ENCODE data around the gene RGS3.

The RGS3 gene

DNA sequence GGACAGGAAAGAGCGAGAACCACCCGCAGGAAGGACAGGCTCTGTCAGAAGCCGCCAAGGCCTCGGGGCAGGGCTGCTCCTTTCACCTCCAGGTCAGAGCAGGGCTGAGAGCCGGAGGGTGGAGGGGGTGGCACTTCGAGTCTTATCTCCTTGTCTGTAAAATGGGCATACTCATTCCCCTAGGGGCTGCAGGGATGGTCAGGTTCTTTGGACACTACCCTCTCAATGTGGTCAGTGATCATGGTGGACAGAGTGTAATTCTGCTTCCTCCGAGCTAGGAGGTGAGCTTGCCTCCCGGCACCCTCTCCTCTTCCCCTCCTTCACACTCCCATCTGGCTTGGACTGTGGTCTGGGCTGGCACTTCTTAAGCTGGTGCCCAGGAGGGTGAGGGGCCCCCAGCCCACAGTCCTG lies 39.6 kb downstream of the RGS3 start:
- in situ Hi-C loops (cut with MboI; ENCODE audit: low sequenced_read_pairs), result no loop called here
- no peaks in the 10 kb centered on the region for H3K4me1 ChIP-seq
- DNase-seq (ENCODE audit: low spot score in 2 of 2), result no peak

DNA sequence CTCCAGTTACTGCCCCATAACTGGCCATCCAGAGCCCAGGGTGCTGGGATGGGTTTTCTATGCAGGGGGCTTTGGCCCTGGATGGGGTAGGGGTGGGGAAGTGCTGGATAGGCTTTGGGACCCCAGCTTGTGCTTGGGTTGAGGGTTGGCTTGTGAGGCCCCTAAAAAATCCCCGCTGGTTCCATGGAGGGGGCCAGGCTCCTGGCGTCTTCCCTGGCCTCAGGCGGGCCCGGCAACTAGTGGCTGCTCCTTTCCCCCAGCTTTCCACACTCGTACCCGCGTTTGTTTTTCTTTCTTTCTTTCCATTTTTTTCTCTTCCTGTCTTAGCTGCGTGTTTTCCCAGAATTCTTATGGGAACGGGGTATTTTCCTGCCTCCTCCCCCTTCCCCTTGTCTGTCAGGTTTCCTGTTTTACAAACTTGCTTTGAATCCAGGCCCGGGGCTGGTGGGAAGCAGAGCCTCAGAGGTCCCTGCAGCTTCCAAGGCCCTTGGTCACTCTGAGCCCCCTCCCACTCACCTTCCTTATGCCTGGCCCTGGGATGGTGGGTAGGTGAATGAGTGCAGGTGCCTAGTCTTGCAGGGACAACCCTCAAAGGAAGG lies 40.2 kb downstream of the RGS3 start:
- Histone ChIP-seq H3K9me3 (no peaks in the 10 kb centered on the region), H3K36me3 (replicated peaks) (no peaks in the 10 kb centered on the region), H3K27me3 (ENCODE audit: low read depth) (no peaks in the 10 kb centered on the region), H3K4me3 (no peak overlapping the region), H3K4me1 (no peaks in the 10 kb centered on the region)
- in situ Hi-C loops (cut with MboI; ENCODE audit: low sequenced_read_pairs), result no loop called here
- no peak for DNase-seq (ENCODE audit: low spot score in 2 of 2)

More for the DNA sequence above, 39.6 kb downstream of the RGS3 start:
- Histone ChIP-seq H3K4me3 (no peak overlapping the region), H3K27me3 (ENCODE audit: low read depth) (no peaks in the 10 kb centered on the region), H3K36me3 (replicated peaks) (no peaks in the 10 kb centered on the region), H3K9me3 (no peaks in the 10 kb centered on the region)

DNA sequence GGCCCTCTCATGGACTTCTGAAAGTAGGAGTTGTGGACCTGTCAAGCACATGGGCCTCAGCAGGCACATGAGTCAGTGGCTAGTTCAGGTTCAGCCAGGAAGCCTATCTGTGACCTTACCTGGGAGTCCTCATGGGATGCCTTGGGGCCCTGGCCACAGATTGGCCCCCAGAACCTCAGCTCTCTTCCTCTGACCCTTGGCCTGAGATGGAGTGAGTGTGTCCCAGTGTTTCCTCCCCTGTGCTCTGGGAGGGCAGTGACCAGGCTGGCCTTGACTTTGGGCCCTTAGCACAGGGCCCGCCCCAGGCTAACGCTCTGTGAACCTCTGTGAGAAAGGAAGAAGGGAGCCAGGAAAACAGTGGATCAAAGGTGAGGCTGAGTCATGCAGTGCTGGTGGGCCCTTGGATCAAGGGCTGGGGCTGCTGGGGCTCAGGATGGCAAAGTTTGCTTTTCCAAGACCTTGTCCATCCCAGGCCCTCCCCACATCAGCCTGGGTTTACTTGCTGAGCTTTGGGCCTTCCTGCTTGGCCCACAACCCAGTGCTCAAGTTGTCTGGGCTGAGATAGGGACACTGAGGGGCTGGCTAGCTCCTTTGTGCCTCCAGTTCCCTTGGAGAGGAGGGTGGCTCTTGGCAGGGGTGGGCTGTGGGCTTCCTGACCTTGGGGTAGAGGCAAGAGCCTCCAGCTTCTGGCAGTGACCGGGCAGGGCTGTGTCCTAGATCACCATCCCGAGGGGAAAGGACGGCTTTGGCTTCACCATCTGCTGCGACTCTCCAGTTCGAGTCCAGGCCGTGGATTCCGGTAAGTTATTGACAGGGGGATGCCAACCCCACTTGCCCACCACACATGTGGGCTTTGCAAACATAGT lies 41.4 kb downstream of the RGS3 start:
- Histone ChIP-seq H3K4me3 (no peak overlapping the region), H3K9me3 (no peaks in the 10 kb centered on the region), H3K36me3 (replicated peaks) (no peaks in the 10 kb centered on the region), H3K4me1 (no peaks in the 10 kb centered on the region), H3K27me3 (ENCODE audit: low read depth) (no peaks in the 10 kb centered on the region)
- in situ Hi-C loops (cut with MboI; ENCODE audit: low sequenced_read_pairs), result no loop called here
- no peak for DNase-seq (ENCODE audit: low spot score in 2 of 2)

DNA sequence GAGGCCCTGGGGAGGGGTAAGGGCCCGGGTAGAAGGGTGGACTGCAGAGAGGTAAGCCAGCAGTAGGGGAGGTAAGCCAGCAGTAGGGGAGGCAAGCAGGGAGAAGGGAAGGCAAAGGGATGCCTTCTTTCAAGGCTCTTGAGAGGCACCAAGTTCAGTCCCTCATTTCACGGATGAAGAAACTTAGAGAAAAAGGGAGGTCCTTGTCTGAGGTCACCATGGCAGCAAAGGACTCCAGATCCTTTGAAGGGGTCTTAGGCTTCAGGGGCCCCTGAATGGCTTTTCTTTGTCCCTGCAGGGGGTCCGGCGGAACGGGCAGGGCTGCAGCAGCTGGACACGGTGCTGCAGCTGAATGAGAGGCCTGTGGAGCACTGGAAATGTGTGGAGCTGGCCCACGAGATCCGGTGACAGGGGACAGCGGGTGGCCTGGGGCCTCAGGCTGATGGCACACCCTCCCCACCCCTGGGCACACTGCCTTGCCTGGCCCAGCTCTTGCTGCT lies 42.6 kb downstream of the RGS3 start:
- Histone ChIP-seq H3K4me1 (no peaks in the 10 kb centered on the region), H3K36me3 (replicated peaks) (no peaks in the 10 kb centered on the region), H3K9me3 (no peaks in the 10 kb centered on the region), H3K4me3 (no peak overlapping the region), H3K27me3 (ENCODE audit: low read depth) (no peaks in the 10 kb centered on the region)
- no peak for DNase-seq (ENCODE audit: low spot score in 2 of 2)
- in situ Hi-C loops (cut with MboI; ENCODE audit: low sequenced_read_pairs), result no loop called here

DNA sequence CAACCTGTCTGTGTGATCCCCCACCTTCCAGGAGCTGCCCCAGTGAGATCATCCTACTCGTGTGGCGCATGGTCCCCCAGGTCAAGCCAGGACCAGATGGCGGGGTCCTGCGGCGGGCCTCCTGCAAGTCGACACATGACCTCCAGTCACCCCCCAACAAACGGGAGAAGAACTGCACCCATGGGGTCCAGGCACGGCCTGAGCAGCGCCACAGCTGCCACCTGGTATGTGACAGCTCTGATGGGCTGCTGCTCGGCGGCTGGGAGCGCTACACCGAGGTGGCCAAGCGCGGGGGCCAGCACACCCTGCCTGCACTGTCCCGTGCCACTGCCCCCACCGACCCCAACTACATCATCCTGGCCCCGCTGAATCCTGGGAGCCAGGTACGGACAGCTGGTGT lies 43.7 kb downstream of the RGS3 start:
- H3K36me3 ChIP-seq (replicated peaks), result no peaks in the 10 kb centered on the region
- in situ Hi-C loops (cut with MboI; ENCODE audit: low sequenced_read_pairs), result no loop called here
- no peak for DNase-seq (ENCODE audit: low spot score in 2 of 2)
- no peaks in the 10 kb centered on the region for H3K9me3 ChIP-seq
- no peak overlapping the region for H3K4me3 ChIP-seq
- H3K27me3 ChIP-seq (ENCODE audit: low read depth), result no peaks in the 10 kb centered on the region
- H3K4me1 ChIP-seq, result no peaks in the 10 kb centered on the region

DNA sequence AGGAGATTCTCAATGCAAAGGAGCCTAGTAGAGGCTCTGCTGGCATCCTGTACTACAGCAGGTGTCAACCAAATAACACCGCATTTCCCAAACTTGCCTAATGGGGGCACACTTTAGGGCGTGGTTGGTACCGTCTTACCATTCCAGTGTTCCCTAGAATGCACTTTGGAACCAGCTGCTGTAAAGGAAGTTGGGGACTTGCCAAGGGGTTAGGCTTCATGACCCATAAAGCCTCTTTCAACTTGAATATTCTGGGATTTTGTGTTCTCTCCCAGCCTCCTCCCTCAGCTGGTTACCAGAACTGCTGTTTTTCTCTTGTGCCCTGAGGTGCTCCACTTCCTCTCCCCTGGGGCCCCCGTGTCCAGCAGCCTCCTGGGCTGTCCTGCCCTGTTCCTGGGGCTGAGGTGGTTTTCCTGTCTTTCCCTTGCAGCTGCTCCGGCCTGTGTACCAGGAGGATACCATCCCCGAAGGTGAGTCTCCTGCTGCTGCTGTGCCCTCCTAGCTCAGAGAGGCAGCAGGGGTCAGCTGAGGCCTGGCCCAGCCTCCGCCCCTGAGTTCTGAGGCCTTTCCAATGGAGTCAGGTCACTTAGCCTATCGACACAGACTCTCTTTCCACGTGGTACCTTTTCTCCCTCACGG lies 44.7 kb downstream of the RGS3 start:
- Histone ChIP-seq H3K27me3 (ENCODE audit: low read depth) (no peaks in the 10 kb centered on the region), H3K4me3 (no peak overlapping the region), H3K36me3 (replicated peaks) (no peaks in the 10 kb centered on the region), H3K9me3 (no peaks in the 10 kb centered on the region), H3K4me1 (no peaks in the 10 kb centered on the region)
- in situ Hi-C loops (cut with MboI; ENCODE audit: low sequenced_read_pairs), result no loop called here
- peak in 1 of 2 experiments; percentile 47 for DNase-seq (ENCODE audit: low spot score in 2 of 2)

DNA sequence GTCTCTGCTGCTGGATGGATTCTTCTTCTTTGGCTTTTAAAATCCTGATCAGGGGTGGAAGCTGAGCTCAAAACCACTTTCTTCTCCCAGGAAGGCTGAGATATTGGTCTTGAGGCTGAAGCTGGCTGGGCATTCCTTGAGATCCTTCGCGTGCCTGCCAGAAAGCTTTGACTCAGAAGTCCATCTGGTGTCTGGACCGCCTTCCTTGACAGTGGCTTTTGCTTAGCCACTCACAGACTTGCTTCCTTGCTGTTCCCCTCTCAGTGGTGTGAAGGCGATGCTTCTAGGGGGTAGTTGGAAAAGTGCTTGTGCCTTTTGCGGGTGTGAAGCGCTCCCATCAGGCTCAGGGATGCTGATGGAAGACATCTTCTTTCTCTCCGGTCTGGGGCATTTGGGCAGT lies 45.9 kb downstream of the RGS3 start:
- H3K4me3 ChIP-seq, result no peak overlapping the region
- no peaks in the 10 kb centered on the region for H3K27me3 ChIP-seq (ENCODE audit: low read depth)
- no peaks in the 10 kb centered on the region for H3K36me3 ChIP-seq (replicated peaks)
- no peak for DNase-seq (ENCODE audit: low spot score in 2 of 2)
- in situ Hi-C loops (cut with MboI; ENCODE audit: low sequenced_read_pairs), result no loop called here
- H3K9me3 ChIP-seq, result no peaks in the 10 kb centered on the region
- H3K4me1 ChIP-seq, result no peaks in the 10 kb centered on the region

DNA sequence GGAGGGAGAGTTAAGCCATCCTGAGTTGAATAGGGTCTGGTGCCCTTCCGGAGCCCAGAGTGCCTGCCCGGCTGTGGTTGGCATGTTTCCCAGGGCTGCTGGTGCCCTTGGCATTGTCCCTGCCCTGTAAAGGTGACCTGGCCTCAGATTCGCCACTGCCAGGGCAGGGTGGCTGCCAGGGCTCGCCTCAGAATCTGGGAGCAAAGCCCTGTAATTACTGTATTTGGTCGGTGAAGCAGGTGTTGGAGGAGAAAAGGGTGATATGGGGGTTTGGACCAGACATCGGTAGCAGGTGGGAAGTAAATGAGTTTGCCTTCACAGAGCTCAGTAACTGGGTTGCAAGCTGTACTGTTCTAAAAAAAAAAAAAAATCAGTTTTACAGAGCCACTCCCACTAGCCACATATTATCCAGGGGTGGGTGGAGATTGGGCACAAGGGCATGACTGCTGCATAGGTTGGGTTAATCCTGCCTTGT lies 47.6 kb downstream of the RGS3 start:
- Histone ChIP-seq H3K36me3 (replicated peaks) (no peaks in the 10 kb centered on the region), H3K9me3 (no peaks in the 10 kb centered on the region), H3K4me1 (no peaks in the 10 kb centered on the region), H3K27me3 (ENCODE audit: low read depth) (no peaks in the 10 kb centered on the region), H3K4me3 (no peak overlapping the region)
- in situ Hi-C loops (cut with MboI; ENCODE audit: low sequenced_read_pairs), result no loop called here
- DNase-seq (ENCODE audit: low spot score in 2 of 2), result no peak

DNA sequence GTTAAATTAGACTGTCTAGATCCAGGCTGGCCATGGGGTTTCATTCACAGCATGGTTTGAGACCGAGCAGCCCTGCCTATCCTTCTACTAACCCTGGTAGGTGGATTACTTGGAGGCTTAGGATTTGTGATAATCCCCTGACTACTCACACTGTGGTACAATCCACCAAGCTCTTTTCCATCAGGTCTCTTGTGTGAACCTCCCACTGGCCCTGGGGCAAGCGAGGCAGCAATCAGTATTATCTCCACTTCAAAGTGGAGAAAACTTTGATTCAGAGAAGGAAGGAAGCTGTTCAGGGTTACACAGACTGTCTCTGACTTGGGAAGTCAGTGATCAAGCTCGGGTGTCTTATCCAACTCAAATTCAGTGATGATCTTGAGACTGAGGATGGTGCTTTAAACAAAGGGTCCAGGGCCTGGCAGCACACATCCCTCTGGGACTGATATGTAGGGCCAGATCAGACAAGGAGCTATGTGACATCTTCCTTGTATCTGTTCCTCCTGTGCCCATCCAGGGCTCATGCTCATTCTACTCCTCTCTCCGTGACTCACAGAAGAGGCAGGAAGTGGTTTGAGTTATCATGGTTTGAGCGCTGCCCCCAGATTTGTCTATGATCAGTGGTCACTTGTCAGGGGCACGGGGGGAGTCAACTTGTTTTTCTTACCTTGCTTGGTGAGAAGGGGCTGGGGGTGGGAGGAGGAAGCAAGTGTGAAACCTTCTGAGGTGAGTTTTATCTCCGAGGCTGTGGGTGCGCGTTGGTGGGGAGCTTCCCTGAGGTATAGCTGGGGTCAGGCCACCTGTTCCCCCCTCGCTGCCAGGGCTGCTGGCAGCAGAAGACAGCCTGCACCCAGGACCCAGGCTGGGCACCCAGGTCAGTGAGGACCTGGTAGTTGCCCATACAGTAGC lies 48.6 kb downstream of the RGS3 start:
- Histone ChIP-seq H3K9me3 (no peaks in the 10 kb centered on the region), H3K36me3 (replicated peaks) (no peaks in the 10 kb centered on the region), H3K4me3 (no peak overlapping the region), H3K27me3 (ENCODE audit: low read depth) (no peaks in the 10 kb centered on the region), H3K4me1 (no peaks in the 10 kb centered on the region)
- in situ Hi-C loops (cut with MboI; ENCODE audit: low sequenced_read_pairs), result no loop called here
- no peak for DNase-seq (ENCODE audit: low spot score in 2 of 2)

DNA sequence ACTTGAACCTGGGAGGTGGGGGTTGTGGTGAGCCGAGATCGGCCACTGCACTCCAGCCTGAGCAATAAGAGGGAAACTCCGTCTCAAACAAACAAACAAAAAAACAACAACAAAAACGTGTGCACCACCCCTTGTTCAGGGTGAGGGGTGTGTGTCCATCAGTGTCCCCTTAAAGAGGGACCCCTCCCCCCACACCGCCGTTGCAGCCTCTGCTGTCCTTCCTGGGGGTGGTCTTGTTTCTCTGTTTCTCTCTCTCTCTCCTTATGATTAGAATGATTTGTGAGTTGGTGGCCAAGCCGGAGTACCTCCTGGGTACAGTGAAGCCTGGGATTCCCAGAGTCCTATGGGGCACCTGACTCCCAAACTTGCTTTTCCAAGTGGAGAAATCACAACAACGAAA lies 49.6 kb downstream of the RGS3 start:
- no peak overlapping the region for H3K4me3 ChIP-seq
- no peaks in the 10 kb centered on the region for H3K9me3 ChIP-seq
- in situ Hi-C loops (cut with MboI; ENCODE audit: low sequenced_read_pairs), result no loop called here
- H3K27me3 ChIP-seq (ENCODE audit: low read depth), result no peaks in the 10 kb centered on the region
- no peaks in the 10 kb centered on the region for H3K4me1 ChIP-seq
- H3K36me3 ChIP-seq (replicated peaks), result no peaks in the 10 kb centered on the region
- DNase-seq (ENCODE audit: low spot score in 2 of 2), result no peak

DNA sequence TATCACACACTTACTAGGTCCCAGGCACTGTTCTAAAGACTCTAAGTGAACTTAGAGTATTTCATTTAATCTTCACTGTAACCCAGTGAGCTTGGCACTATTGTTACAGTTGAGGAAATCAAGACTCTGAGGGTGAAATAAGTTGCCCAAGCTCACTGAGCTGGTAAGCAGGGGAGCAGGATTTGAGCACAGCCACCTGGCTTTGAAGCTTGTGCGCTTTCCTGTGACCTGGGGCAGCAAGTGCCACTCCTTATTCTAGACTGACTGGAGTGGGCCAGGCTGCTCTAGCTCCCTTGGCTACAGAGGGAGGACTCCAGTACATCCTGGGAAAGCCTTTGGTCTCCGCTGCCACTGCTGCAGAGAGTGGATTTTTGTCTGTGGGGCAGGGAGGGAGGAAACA lies 50.0 kb downstream of the RGS3 start:
- H3K4me1 ChIP-seq, result no peaks in the 10 kb centered on the region
- no peak overlapping the region for H3K4me3 ChIP-seq
- no peaks in the 10 kb centered on the region for H3K27me3 ChIP-seq (ENCODE audit: low read depth)
- H3K36me3 ChIP-seq (replicated peaks), result no peaks in the 10 kb centered on the region
- no peaks in the 10 kb centered on the region for H3K9me3 ChIP-seq
- in situ Hi-C loops (cut with MboI; ENCODE audit: low sequenced_read_pairs), result no loop called here
- DNase-seq (ENCODE audit: low spot score in 2 of 2), result no peak

DNA sequence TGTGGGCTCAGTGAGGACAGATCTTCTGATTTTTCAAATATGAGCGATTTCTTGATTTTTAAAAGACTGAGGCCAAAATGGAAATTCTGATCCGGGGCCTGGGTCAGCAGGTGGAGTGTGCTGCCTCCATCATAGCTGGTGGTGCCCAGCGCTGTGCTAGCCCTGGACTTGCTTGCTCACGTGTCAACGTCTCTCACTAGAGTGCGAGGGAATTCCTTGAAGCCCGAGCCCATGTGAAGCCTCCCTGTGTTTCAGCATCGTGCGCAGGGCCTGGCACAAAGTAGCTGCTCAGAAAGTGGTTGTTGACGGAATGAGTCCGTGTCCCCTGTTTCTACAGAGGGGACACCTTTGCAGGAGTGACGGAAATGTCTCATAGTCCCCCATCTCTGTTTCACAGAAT lies 50.5 kb downstream of the RGS3 start:
- Histone ChIP-seq H3K27me3 (ENCODE audit: low read depth) (no peaks in the 10 kb centered on the region), H3K4me1 (no peaks in the 10 kb centered on the region), H3K4me3 (no peak overlapping the region), H3K9me3 (no peaks in the 10 kb centered on the region), H3K36me3 (replicated peaks) (no peaks in the 10 kb centered on the region)
- DNase-seq (ENCODE audit: low spot score in 2 of 2), result no peak
- in situ Hi-C loops (cut with MboI; ENCODE audit: low sequenced_read_pairs), result no loop called here

DNA sequence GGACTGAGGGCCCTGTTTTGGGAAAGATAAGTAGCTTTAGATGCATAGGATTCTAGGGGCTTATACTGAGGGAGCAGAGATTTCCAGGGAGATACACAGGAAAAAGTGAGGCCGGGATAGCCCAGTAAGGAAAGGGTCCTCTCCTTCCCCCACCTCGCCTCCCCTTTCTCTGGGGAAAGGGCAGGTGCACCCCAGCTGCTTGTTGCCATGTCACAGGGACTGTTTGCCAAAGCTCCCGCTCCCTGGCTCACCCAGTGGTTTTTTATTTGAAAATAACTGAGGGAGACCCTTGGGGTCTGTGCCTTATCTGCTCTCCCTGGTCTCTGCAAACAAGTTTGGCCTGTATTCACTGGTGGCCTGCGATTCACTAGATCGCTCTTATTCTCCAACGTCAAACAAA lies 51.2 kb downstream of the RGS3 start:
- H3K9me3 ChIP-seq, result no peaks in the 10 kb centered on the region
- H3K4me1 ChIP-seq, result no peaks in the 10 kb centered on the region
- no peaks in the 10 kb centered on the region for H3K36me3 ChIP-seq (replicated peaks)
- no peak overlapping the region for H3K4me3 ChIP-seq
- no peak for DNase-seq (ENCODE audit: low spot score in 2 of 2)
- in situ Hi-C loops (cut with MboI; ENCODE audit: low sequenced_read_pairs), result no loop called here
- no peaks in the 10 kb centered on the region for H3K27me3 ChIP-seq (ENCODE audit: low read depth)

All from HAP-1 (cell line).